GM23338 (cell line): ENCODE measurements around the gene CPT1A. TPM values are rescaled to one million over a fixed set of nuclear protein-coding genes. Genes with fewer than 3 reads are reported as not detected.

Experiments
- ATAC-seq: fragments of 200-7000 bp; cut with Tn5 transposase; 3 replicates; pipeline ENCODE4 v1.9.1; 2020
- DNase-seq: peaks from one replicate; pipeline ENCODE4 v3.0.0-alpha.2; 2015; ENCODE audit warnings: low spot score
- H2AFZ ChIP-seq: fragments of 200-600 bp; sonication (generic); 2 replicates; pipeline ENCODE4 v1.8.0; 2016; ENCODE audit warnings: antibody characterized with exemption, mild to moderate bottlenecking, moderate library complexity
- H3F3A ChIP-seq: fragments of 200-600 bp; sonication (generic); replicated peaks from 2 replicates; pipeline ENCODE4 v1.8.0; 2017; ENCODE audit warnings: antibody characterized with exemption, mixed run types, low read depth
- H3K27ac ChIP-seq: fragments of 200-600 bp; sonication (generic); 2 replicates; pipeline ENCODE4 v1.6.1; 2016; ENCODE audit warnings: low read depth
- H3K27me3 ChIP-seq: fragments of 200-600 bp; sonication (generic); 2 replicates; pipeline ENCODE4 v1.8.0; 2016; ENCODE audit warnings: mild to moderate bottlenecking, mixed run types, moderate library complexity; ENCODE audit not compliant: insufficient read depth
- H3K36me3 ChIP-seq: fragments of 200-600 bp; sonication (generic); 2 replicates; pipeline ENCODE4 v1.8.0; 2016; ENCODE audit warnings: mild to moderate bottlenecking; ENCODE audit not compliant: insufficient read depth
- H3K4me1 ChIP-seq: fragments of 200-600 bp; sonication (generic); 2 replicates; pipeline ENCODE4 v1.8.0; 2016; ENCODE audit warnings: mild to moderate bottlenecking, moderate library complexity; ENCODE audit not compliant: insufficient read depth
- H3K4me2 ChIP-seq: fragments of 200-600 bp; sonication (generic); 2 replicates; pipeline ENCODE4 v1.7.1; 2017; ENCODE audit warnings: mixed run types
- H3K4me3 ChIP-seq: fragments of 200-600 bp; sonication (generic); 2 replicates; pipeline ENCODE4 v1.6.1; 2016; ENCODE audit warnings: mixed run types
- H3K79me2 ChIP-seq: fragments of 200-600 bp; sonication (generic); replicated peaks from 2 replicates; pipeline ENCODE4 v1.8.0; 2017; ENCODE audit warnings: mild to moderate bottlenecking; ENCODE audit not compliant: insufficient read depth
- H3K9me2 ChIP-seq: fragments of 200-600 bp; sonication (generic); 2 replicates; pipeline ENCODE4 v1.8.0; 2017; ENCODE audit not compliant: insufficient read depth
- H4K20me1 ChIP-seq: fragments of 200-600 bp; sonication (generic); replicated peaks from 2 replicates; pipeline ENCODE4 v1.8.0; 2017; ENCODE audit warnings: mild to moderate bottlenecking; ENCODE audit not compliant: insufficient read depth
- H3K27ac Mint-ChIP-seq: 2 replicates; pipeline ENCODE4 v1.8.0; 2020; ENCODE audit warnings: inconsistent platforms, mild to moderate bottlenecking, moderate library complexity, mixed read lengths
- H3K27me3 Mint-ChIP-seq: 3 replicates; pipeline ENCODE4 v1.8.0; 2022; ENCODE audit warnings: low read depth, mild to moderate bottlenecking, moderate library complexity, mixed read lengths, inconsistent platforms; ENCODE audit not compliant: insufficient read depth, poor library complexity
- H3K36me3 Mint-ChIP-seq: 3 replicates; pipeline ENCODE4 v1.8.0; 2021; ENCODE audit warnings: low read depth, mild to moderate bottlenecking, inconsistent platforms, moderate library complexity, mixed read lengths
- H3K4me1 Mint-ChIP-seq: 3 replicates; pipeline ENCODE4 v1.8.0; 2020; ENCODE audit warnings: mild to moderate bottlenecking, inconsistent platforms, mixed read lengths
- H3K4me3 Mint-ChIP-seq: 3 replicates; pipeline ENCODE4 v1.8.0; 2021; ENCODE audit warnings: moderate library complexity, mild to moderate bottlenecking, inconsistent platforms, mixed read lengths
- H3K9me3 Mint-ChIP-seq: 3 replicates; pipeline ENCODE4 v1.8.0; 2020; ENCODE audit warnings: moderate library complexity, mild to moderate bottlenecking, inconsistent platforms, mixed read lengths
- CREB1 ChIP-seq: fragments of 250-450 bp; sonication (Bioruptor Pico); IDR thresholded peaks from 2 replicates; pipeline ENCODE4 v1.5.0; 2020; ENCODE audit warnings: low read depth, mild to moderate bottlenecking, moderate library complexity
- ETS1 ChIP-seq: IDR thresholded peaks from 2 replicates; pipeline ENCODE4 v1.6.1; 2016; ENCODE audit warnings: antibody characterized with exemption
- JUNB ChIP-seq: IDR thresholded peaks from one replicate; pipeline ENCODE4 v1.6.1; 2016; ENCODE audit warnings: antibody characterized with exemption; ENCODE audit not compliant: unreplicated experiment
- NANOG ChIP-seq: IDR thresholded peaks from 2 replicates; pipeline ENCODE4 v1.6.1; 2016; ENCODE audit warnings: antibody characterized with exemption, borderline replicate concordance
- REST ChIP-seq: IDR thresholded peaks from one replicate; pipeline ENCODE4 v1.6.1; 2018; ENCODE audit warnings: antibody characterized with exemption; ENCODE audit not compliant: unreplicated experiment
- STAT1 ChIP-seq: IDR thresholded peaks from one replicate; pipeline ENCODE4 v1.6.1; 2016; ENCODE audit warnings: antibody characterized with exemption; ENCODE audit not compliant: unreplicated experiment
- polyA plus RNA-seq: library from polyadenylated mRNA; unstranded; fragments of >200 nt; fragmentation: Nextera tagmentation; extraction: Ambion mirVana; gene quantifications from 2 replicates; pipeline ENCODE4 v1.2.1, GENCODE V29; 2016
- total RNA-seq: library from RNA; depleted of rRNA; stranded (reverse); fragments of >200 nt; shearing (Covaris generic); gene quantifications from 2 replicates; pipeline ENCODE4 v1.2.3, GENCODE V29; 2014
- TF ChIP-seq, protein P1 (sequence below): fragments of 250-450 bp; sonication (Bioruptor Pico); IDR thresholded peaks from 2 replicates; pipeline ENCODE4 v1.5.0; 2020; ENCODE audit warnings: mild to moderate bottlenecking, moderate library complexity
- TF ChIP-seq, protein P2 (sequence below), 2 experiments: fragments of 200-600 bp in 1 of 2; sonication (generic) in 1 of 2; conservative IDR thresholded peaks; 2 replicates each; pipeline versions ENCODE4 v1.5.1 to v1.6.1; 2016 to 2017; ENCODE audit warnings: antibody characterized with exemption in 2 of 2, low read depth in 2 of 2, mild to moderate bottlenecking in 2 of 2, moderate library complexity in 1 of 2

The CPT1A gene
- total and polyA plus RNA-seq, 2 experiments from 2014 or later = 2.6 to 9.5 TPM

- TF ChIP-seq, protein P1, sequence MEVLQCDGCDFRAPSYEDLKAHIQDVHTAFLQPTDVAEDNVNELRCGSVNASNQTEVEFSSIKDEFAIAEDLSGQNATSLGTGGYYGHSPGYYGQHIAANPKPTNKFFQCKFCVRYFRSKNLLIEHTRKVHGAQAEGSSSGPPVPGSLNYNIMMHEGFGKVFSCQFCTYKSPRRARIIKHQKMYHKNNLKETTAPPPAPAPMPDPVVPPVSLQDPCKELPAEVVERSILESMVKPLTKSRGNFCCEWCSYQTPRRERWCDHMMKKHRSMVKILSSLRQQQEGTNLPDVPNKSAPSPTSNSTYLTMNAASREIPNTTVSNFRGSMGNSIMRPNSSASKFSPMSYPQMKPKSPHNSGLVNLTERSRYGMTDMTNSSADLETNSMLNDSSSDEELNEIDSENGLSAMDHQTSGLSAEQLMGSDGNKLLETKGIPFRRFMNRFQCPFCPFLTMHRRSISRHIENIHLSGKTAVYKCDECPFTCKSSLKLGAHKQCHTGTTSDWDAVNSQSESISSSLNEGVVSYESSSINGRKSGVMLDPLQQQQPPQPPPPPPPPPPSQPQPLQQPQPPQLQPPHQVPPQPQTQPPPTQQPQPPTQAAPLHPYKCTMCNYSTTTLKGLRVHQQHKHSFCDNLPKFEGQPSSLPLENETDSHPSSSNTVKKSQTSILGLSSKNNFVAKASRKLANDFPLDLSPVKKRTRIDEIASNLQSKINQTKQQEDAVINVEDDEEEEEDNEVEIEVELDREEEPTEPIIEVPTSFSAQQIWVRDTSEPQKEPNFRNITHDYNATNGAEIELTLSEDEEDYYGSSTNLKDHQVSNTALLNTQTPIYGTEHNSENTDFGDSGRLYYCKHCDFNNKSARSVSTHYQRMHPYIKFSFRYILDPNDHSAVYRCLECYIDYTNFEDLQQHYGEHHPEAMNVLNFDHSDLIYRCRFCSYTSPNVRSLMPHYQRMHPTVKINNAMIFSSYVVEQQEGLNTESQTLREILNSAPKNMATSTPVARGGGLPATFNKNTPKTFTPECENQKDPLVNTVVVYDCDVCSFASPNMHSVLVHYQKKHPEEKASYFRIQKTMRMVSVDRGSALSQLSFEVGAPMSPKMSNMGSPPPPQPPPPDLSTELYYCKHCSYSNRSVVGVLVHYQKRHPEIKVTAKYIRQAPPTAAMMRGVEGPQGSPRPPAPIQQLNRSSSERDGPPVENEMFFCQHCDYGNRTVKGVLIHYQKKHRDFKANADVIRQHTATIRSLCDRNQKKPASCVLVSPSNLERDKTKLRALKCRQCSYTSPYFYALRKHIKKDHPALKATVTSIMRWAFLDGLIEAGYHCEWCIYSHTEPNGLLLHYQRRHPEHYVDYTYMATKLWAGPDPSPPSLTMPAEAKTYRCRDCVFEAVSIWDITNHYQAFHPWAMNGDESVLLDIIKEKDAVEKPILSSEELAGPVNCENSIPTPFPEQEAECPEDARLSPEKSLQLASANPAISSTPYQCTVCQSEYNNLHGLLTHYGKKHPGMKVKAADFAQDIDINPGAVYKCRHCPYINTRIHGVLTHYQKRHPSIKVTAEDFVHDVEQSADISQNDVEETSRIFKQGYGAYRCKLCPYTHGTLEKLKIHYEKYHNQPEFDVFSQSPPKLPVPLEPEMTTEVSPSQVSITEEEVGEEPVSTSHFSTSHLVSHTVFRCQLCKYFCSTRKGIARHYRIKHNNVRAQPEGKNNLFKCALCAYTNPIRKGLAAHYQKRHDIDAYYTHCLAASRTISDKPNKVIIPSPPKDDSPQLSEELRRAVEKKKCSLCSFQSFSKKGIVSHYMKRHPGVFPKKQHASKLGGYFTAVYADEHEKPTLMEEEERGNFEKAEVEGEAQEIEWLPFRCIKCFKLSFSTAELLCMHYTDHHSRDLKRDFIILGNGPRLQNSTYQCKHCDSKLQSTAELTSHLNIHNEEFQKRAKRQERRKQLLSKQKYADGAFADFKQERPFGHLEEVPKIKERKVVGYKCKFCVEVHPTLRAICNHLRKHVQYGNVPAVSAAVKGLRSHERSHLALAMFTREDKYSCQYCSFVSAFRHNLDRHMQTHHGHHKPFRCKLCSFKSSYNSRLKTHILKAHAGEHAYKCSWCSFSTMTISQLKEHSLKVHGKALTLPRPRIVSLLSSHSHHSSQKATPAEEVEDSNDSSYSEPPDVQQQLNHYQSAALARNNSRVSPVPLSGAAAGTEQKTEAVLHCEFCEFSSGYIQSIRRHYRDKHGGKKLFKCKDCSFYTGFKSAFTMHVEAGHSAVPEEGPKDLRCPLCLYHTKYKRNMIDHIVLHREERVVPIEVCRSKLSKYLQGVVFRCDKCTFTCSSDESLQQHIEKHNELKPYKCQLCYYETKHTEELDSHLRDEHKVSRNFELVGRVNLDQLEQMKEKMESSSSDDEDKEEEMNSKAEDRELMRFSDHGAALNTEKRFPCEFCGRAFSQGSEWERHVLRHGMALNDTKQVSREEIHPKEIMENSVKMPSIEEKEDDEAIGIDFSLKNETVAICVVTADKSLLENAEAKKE = no peak
- TF ChIP-seq JUNB = no peak
- peak; percentile 32; the same call in 1 of the 2 replicates for TF ChIP-seq CREB1
Measured at GRCh38 chr11:68843703-68844312, 2.1 kb upstream of the CPT1A start (continued).

DNA sequence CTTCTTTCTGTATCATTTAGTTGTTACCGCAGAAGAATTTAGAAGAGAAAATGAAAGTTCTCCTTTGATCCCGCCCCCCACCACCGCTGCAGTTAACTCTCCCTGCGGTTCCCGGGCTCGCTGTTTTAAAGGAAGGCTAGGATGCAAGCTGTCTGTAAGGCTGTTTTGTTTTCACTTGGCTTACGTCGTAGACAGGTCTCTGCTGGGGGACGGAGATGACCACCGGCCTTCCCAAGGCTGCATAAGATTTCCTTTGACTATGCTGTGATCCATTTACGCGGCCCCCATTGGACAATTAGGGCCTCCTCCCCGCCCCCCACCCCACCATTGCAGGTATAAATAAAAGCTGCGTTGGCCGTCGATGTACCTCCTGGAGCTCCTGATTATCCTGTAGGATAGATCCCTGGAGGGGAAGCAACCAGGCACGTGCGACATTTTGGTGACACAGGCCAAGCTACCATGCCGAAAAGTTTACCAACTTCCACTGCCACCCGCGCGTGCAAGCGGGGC is 1.4 kb upstream of the CPT1A start:
- Mint-ChIP-seq H3K27me3 (peaks cover 68% of the 10 kb centered on the region), H3K27ac (no peak overlapping the region), H3K4me3 (peak overlapping the region; percentile 68), H3K36me3 (no peaks in the 10 kb centered on the region), H3K9me3 (no peaks in the 10 kb centered on the region; the same call in 2 of the 3 replicates), H3K4me1 (peaks cover 30% of the 10 kb centered on the region)
- Histone ChIP-seq H3K9me2 (no peaks in the 10 kb centered on the region), H3K79me2 (no peaks in the 10 kb centered on the region), H4K20me1 (no peaks in the 10 kb centered on the region), H3K4me3 (peak overlapping the region; percentile 74), H3K4me1 (peaks cover 17% of the 10 kb centered on the region), H3F3A (peaks cover 24% of the 10 kb centered on the region), H3K36me3 (no peaks in the 10 kb centered on the region), H2AFZ (peak overlapping the region; percentile 94; the same call in 1 of the 2 replicates), H3K27me3 (peaks cover 60% of the 10 kb centered on the region), H3K27ac (no peak overlapping the region), H3K4me2 (peak overlapping the region; percentile 85)
- no peak for TF ChIP-seq ETS1
- TF ChIP-seq CREB1 = no peak
- no peak for TF ChIP-seq REST
- TF ChIP-seq, protein P2, sequence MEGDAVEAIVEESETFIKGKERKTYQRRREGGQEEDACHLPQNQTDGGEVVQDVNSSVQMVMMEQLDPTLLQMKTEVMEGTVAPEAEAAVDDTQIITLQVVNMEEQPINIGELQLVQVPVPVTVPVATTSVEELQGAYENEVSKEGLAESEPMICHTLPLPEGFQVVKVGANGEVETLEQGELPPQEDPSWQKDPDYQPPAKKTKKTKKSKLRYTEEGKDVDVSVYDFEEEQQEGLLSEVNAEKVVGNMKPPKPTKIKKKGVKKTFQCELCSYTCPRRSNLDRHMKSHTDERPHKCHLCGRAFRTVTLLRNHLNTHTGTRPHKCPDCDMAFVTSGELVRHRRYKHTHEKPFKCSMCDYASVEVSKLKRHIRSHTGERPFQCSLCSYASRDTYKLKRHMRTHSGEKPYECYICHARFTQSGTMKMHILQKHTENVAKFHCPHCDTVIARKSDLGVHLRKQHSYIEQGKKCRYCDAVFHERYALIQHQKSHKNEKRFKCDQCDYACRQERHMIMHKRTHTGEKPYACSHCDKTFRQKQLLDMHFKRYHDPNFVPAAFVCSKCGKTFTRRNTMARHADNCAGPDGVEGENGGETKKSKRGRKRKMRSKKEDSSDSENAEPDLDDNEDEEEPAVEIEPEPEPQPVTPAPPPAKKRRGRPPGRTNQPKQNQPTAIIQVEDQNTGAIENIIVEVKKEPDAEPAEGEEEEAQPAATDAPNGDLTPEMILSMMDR (conservative IDR thresholded peaks at IDR 0.05; ENCODE audit: low read depth in 2 of 2) = no peak
- no peak for TF ChIP-seq NANOG
- TF ChIP-seq STAT1 = no peak
- ATAC-seq = no peak
- peak; percentile 72 for DNase-seq
